ENCODE data around the gene AHI1.

GRCh38 chr6:135285165-135285564 lies 212.4 kb downstream of the AHI1 start:
- TF ChIP-seq POLR2A (IDR thresholded peaks at IDR 0.05; ENCODE audit: low read length) = no peak
- TF ChIP-seq GATA1 (IDR thresholded peaks at IDR 0.05; ENCODE audit: low read depth, low read length) = no peak
